ENCODE measurements around the gene GPS2. TPM values are rescaled to one million over a fixed set of nuclear protein-coding genes. Genes with fewer than 3 reads are reported as not detected.

Gene GPS2
- total RNA-seq, 1 donor from 2014 or later = 76.0 TPM

- peaks cover 10% of the 10 kb centered on the region for H3K36me3 ChIP-seq (ENCODE audit: control insufficient read depth, insufficient read depth, low read length)
- H3K27me3 ChIP-seq (ENCODE audit: control insufficient read depth, insufficient read depth, low read length) = no peaks in the 10 kb centered on the region
- no peak for TF ChIP-seq CTCF (IDR thresholded peaks at IDR 0.05; ENCODE audit: insufficient read depth, low read length, poor library complexity, severe bottlenecking)
- no peak for DNase-seq (ENCODE audit: low read depth)
- no peak overlapping the region for H3K4me3 ChIP-seq (ENCODE audit: low read depth, low read length)
Observed at GRCh38 chr17:7312432-7313087, 2.6 kb downstream of the GPS2 start.

GRCh38 chr17:7311110-7311705 is 4.0 kb downstream of the GPS2 start:
- Histone ChIP-seq H3K36me3 (ENCODE audit: control insufficient read depth, insufficient read depth, low read length) (peaks cover 10% of the 10 kb centered on the region), H3K27me3 (ENCODE audit: control insufficient read depth, insufficient read depth, low read length) (no peaks in the 10 kb centered on the region), H3K4me3 (ENCODE audit: low read depth, low read length) (no peak overlapping the region)
- no peak for DNase-seq (ENCODE audit: low read depth)
- no peak for TF ChIP-seq CTCF (IDR thresholded peaks at IDR 0.05; ENCODE audit: insufficient read depth, low read length, poor library complexity, severe bottlenecking)

GRCh38 chr17:7309628-7310027 is 5.5 kb downstream of the GPS2 start:
- H3K36me3 ChIP-seq (ENCODE audit: control insufficient read depth, insufficient read depth, low read length) = peaks cover 10% of the 10 kb centered on the region

GRCh38 chr17:7308625-7309433 is 6.3 kb downstream of the GPS2 start:
- Histone ChIP-seq H3K36me3 (ENCODE audit: control insufficient read depth, insufficient read depth, low read length) (peaks cover 10% of the 10 kb centered on the region), H3K4me3 (ENCODE audit: low read depth, low read length) (peak overlapping the region; percentile 56), H3K27me3 (ENCODE audit: control insufficient read depth, insufficient read depth, low read length) (no peaks in the 10 kb centered on the region)
- DNase-seq (ENCODE audit: low read depth) = peak; percentile 44
- no peak for TF ChIP-seq CTCF (IDR thresholded peaks at IDR 0.05; ENCODE audit: insufficient read depth, low read length, poor library complexity, severe bottlenecking)

More at GRCh38 chr17:7309628-7310027, 5.5 kb downstream of the GPS2 start:
- no peak for DNase-seq (ENCODE audit: low read depth)
- no peak for TF ChIP-seq CTCF (IDR thresholded peaks at IDR 0.05; ENCODE audit: insufficient read depth, low read length, poor library complexity, severe bottlenecking)
- H3K27me3 ChIP-seq (ENCODE audit: control insufficient read depth, insufficient read depth, low read length) = no peaks in the 10 kb centered on the region
- H3K4me3 ChIP-seq (ENCODE audit: low read depth, low read length) = no peak overlapping the region

DNA sequence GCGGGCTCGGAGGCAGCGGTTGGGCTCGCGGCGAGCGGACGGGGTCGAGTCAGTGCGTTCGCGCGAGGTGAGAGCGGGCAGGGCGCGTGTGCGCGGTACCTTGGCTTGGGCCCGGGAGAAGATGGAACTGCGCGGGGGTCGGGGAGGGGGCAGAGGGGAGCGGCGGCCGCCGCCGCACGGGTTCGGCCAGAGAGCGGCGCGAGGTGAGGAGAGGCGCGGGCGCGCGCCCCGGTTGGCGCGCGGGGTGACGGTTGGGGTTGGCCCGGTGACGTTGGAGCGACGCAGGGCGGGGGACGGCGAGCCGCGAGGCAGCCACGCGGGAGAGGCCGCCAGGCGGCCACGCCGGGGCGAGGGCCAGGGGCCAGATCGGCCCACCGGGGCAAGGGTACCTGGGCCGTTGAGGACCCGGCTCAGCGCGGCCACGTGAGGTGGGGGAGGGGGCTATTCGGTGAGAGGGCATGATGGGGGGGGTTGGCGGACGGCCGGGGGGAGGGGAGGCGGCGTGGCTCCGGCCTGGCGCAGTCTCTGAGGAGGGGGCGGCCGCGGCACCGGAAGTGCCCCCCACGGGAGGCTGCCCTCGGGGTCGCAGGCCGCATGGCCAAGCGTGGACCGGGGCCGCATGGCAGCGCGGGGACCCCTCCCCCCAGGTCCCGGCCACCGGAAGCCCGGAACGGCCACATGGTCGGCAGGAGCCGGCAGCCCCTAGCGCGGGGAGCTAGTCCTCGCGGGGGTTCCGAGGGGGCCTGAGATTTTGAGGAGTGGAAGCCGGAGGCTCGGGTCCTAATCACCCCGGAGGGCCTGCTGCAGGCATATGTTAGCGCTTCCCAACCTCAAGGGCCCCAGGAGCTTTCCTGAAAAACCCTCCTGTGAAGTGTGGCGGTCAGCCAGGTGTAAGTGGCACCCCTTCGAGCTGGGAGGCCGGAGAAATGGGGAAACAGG is 7.2 kb downstream of the GPS2 start:
- TF ChIP-seq CTCF (IDR thresholded peaks at IDR 0.05; ENCODE audit: insufficient read depth, low read length, poor library complexity, severe bottlenecking) = no peak
- Histone ChIP-seq H3K27me3 (ENCODE audit: control insufficient read depth, insufficient read depth, low read length) (no peaks in the 10 kb centered on the region), H3K36me3 (ENCODE audit: control insufficient read depth, insufficient read depth, low read length) (peaks cover 7% of the 10 kb centered on the region), H3K4me3 (ENCODE audit: low read depth, low read length) (peak overlapping the region; percentile 56)
- no peak for DNase-seq (ENCODE audit: low read depth)
